H9 (cell line): ENCODE results near the gene TMTC3. TPM values are rescaled to one million over a fixed set of nuclear protein-coding genes. Genes with fewer than 3 reads are reported as not detected.

Experiments used
- DNase-seq: peaks from one replicate; pipeline ENCODE4 v3.0.0-alpha.2; 2017
- H2AFZ ChIP-seq: one replicate; pipeline ENCODE4 v1.6.1; 2013; ENCODE audit warnings: mild to moderate bottlenecking, low read length, control low read depth, moderate library complexity
- H2AK5ac ChIP-seq: 2 replicates; pipeline ENCODE4 v1.6.1; 2013; ENCODE audit warnings: low read length, control low read depth, mixed read lengths; ENCODE audit not compliant: insufficient read length
- H2BK120ac ChIP-seq: one replicate; pipeline ENCODE4 v1.6.1; 2013; ENCODE audit warnings: low read depth, mild to moderate bottlenecking, low read length, control low read depth, inconsistent platforms; ENCODE audit not compliant: poor library complexity, severe bottlenecking
- H2BK12ac ChIP-seq: 2 replicates; pipeline ENCODE4 v1.6.1; 2013; ENCODE audit warnings: low read length, control low read depth, mixed read lengths, low read depth; ENCODE audit not compliant: insufficient read length
- H2BK15ac ChIP-seq: 2 replicates; pipeline ENCODE4 v1.6.1; 2013; ENCODE audit warnings: low read depth, low read length, control low read depth
- H2BK20ac ChIP-seq: one replicate; pipeline ENCODE4 v1.6.1; 2013; ENCODE audit warnings: low read depth, mild to moderate bottlenecking, low read length, control low read depth, inconsistent platforms; ENCODE audit not compliant: poor library complexity, severe bottlenecking
- H2BK5ac ChIP-seq: 2 replicates; pipeline ENCODE4 v1.6.1; 2013; ENCODE audit warnings: low read length, control low read depth, mixed read lengths; ENCODE audit not compliant: insufficient read length
- H3K14ac ChIP-seq: 2 replicates; pipeline ENCODE4 v1.6.1; 2013; ENCODE audit warnings: low read length, control low read depth; ENCODE audit not compliant: insufficient read depth
- H3K18ac ChIP-seq: 2 replicates; pipeline ENCODE4 v1.6.1; 2013; ENCODE audit warnings: low read depth, mild to moderate bottlenecking, mixed read lengths, low read length, control low read depth; ENCODE audit not compliant: insufficient read length
- H3K23ac ChIP-seq: 2 replicates; pipeline ENCODE4 v1.6.1; 2013; ENCODE audit warnings: low read length, control low read depth, mixed read lengths, low read depth; ENCODE audit not compliant: insufficient read length
- H3K23me2 ChIP-seq: 2 replicates; pipeline ENCODE4 v1.6.1; 2013; ENCODE audit warnings: low read depth, mild to moderate bottlenecking, mixed read lengths, low read length, control low read depth; ENCODE audit not compliant: insufficient read length, poor library complexity, severe bottlenecking
- H3K27ac ChIP-seq: 2 replicates; pipeline ENCODE4 v1.5.1; 2013; ENCODE audit warnings: low read length, control low read depth, mixed read lengths, low read depth; ENCODE audit not compliant: insufficient read length
- H3K27me3 ChIP-seq: 2 replicates; pipeline ENCODE4 v1.6.1; 2013; ENCODE audit warnings: low read length, control low read depth, inconsistent platforms; ENCODE audit not compliant: insufficient read depth
- H3K4ac ChIP-seq: 2 replicates; pipeline ENCODE4 v1.6.1; 2013; ENCODE audit warnings: low read depth, mild to moderate bottlenecking, control low read depth, inconsistent platforms, low read length, moderate library complexity
- H3K4me1 ChIP-seq: 2 replicates; pipeline ENCODE4 v1.6.1; 2013; ENCODE audit warnings: low read length, control low read depth, inconsistent platforms; ENCODE audit not compliant: insufficient read depth
- H3K4me2 ChIP-seq: 2 replicates; pipeline ENCODE4 v1.6.1; 2013; ENCODE audit warnings: low read length, control low read depth, mixed read lengths; ENCODE audit not compliant: insufficient read length, insufficient read depth
- H3K56ac ChIP-seq: 2 replicates; pipeline ENCODE4 v1.6.1; 2013; ENCODE audit warnings: low read depth, mild to moderate bottlenecking, mixed read lengths, low read length, control low read depth; ENCODE audit not compliant: insufficient read length
- H3K79me1 ChIP-seq: 2 replicates; pipeline ENCODE4 v1.6.1; 2013; ENCODE audit warnings: low read depth, mild to moderate bottlenecking, moderate library complexity, low read length, control low read depth, inconsistent platforms; ENCODE audit not compliant: insufficient read depth, poor library complexity, severe bottlenecking
- H3K79me2 ChIP-seq: 2 replicates; pipeline ENCODE4 v1.6.1; 2013; ENCODE audit warnings: low read length, control low read depth, inconsistent platforms; ENCODE audit not compliant: insufficient read depth
- H3K9ac ChIP-seq: 2 replicates; pipeline ENCODE4 v1.6.1; 2013; ENCODE audit warnings: low read length, control low read depth, mixed read lengths; ENCODE audit not compliant: insufficient read length; ENCODE audit errors: extremely low read depth
- H3K9me3 ChIP-seq: one replicate; pipeline ENCODE4 v1.6.1; 2013; ENCODE audit warnings: low read depth, low read length, inconsistent platforms; ENCODE audit not compliant: control insufficient read depth
- H3T11ph ChIP-seq: one replicate; pipeline ENCODE4 v1.6.1; 2013; ENCODE audit warnings: mild to moderate bottlenecking, low read length, control low read depth, inconsistent platforms
- H4K20me1 ChIP-seq: one replicate; pipeline ENCODE4 v1.6.1; 2013; ENCODE audit not compliant: control insufficient read depth, insufficient read length, insufficient read depth
- H4K5ac ChIP-seq: 2 replicates; pipeline ENCODE4 v1.6.1; 2013; ENCODE audit warnings: low read depth, mild to moderate bottlenecking, mixed read lengths, low read length, control low read depth; ENCODE audit not compliant: insufficient read length
- H4K8ac ChIP-seq: replicated peaks from 2 replicates; pipeline ENCODE4 v1.6.1; 2013; ENCODE audit warnings: low read length, control low read depth, mixed read lengths, low read depth; ENCODE audit not compliant: insufficient read length
- H4K91ac ChIP-seq: 2 replicates; pipeline ENCODE4 v1.6.1; 2013; ENCODE audit warnings: low read depth, mild to moderate bottlenecking, moderate library complexity, mixed read lengths, low read length, control low read depth; ENCODE audit not compliant: insufficient read length
- H3K27ac Mint-ChIP-seq, 3 experiments: 2 replicates in 2 of 3; 3 replicates in 1 of 3; pipeline ENCODE4 v1.8.0; 2020 to 2021; ENCODE audit warnings: mixed read lengths in 3 of 3, mild to moderate bottlenecking in 1 of 3, moderate library complexity in 1 of 3
- H3K27me3 Mint-ChIP-seq: 2 replicates; pipeline ENCODE4 v1.8.0; 2021; ENCODE audit warnings: low read depth, mild to moderate bottlenecking, moderate library complexity, mixed read lengths
- H3K36me3 Mint-ChIP-seq, 3 experiments: 2 replicates in 2 of 3; 3 replicates in 1 of 3; pipeline ENCODE4 v1.8.0; 2020 to 2021; ENCODE audit warnings: low read depth in 3 of 3, mixed read lengths in 3 of 3; ENCODE audit not compliant: insufficient read depth in 1 of 3
- H3K4me1 Mint-ChIP-seq, 2 experiments: 2 replicates each; pipeline ENCODE4 v1.8.0; 2020; ENCODE audit warnings: mixed read lengths in 2 of 2
- H3K4me3 Mint-ChIP-seq, 2 experiments: 2 replicates in 1 of 2; 3 replicates in 1 of 2; pipeline ENCODE4 v1.8.0; 2020 to 2021; ENCODE audit warnings: mild to moderate bottlenecking in 2 of 2, mixed read lengths in 2 of 2, moderate library complexity in 1 of 2
- H3K9me3 Mint-ChIP-seq, 2 experiments: 2 replicates in 1 of 2; 3 replicates in 1 of 2; pipeline ENCODE4 v1.8.0; 2020; ENCODE audit warnings: mild to moderate bottlenecking in 2 of 2, mixed read lengths in 2 of 2, moderate library complexity in 1 of 2
- CTCF ChIP-seq: fragments of 200-600 bp; sonication (generic); conservative IDR thresholded peaks from 3 replicates; pipeline ENCODE4 v1.8.0; 2021; ENCODE audit warnings: antibody characterized with exemption, mild to moderate bottlenecking
- WGBS: extraction: QIAGEN DNeasy Blood & Tissue Kit; methylation state at CpG from one replicate; pipeline ENCODE4 v1.1.7; 2013; ENCODE audit warnings: missing lambda C conversion rate, low lambda C conversion rate, mixed read lengths; ENCODE audit not compliant: insufficient read length; ENCODE audit errors: extremely low coverage; 5-methylcytosine and 5-hydroxymethylcytosine counted together
- total RNA-seq: library from RNA; stranded (reverse); gene quantifications from 2 replicates; pipeline ENCODE4 v1.2.1, GENCODE V29; 2021

The TMTC3 gene
- total RNA-seq, 1 experiment from 2014 or later, result 37.7 TPM

GRCh38 chr12:88108021-88108420 lies 34.1 kb upstream of the TMTC3 start:
- Histone ChIP-seq H3K79me2 (no peaks in the 10 kb centered on the region), H3K14ac (no peak overlapping the region), H3K4me1 (no peaks in the 10 kb centered on the region), H3K27me3 (no peaks in the 10 kb centered on the region), H2BK12ac (no peak overlapping the region), H3T11ph (no peak overlapping the region), H3K4ac (no peak overlapping the region), H3K23ac (no peak overlapping the region), H3K4me2 (no peak overlapping the region), H4K20me1 (no peaks in the 10 kb centered on the region), H4K91ac (no peak overlapping the region), H3K18ac (no peak overlapping the region), H2BK5ac (no peak overlapping the region), H4K5ac (no peak overlapping the region), H3K56ac (no peak overlapping the region), H2BK20ac (no peak overlapping the region), H3K79me1 (no peaks in the 10 kb centered on the region), H2AK5ac (no peak overlapping the region), H3K9ac (no peak overlapping the region), H4K8ac (no peak overlapping the region), H2BK15ac (no peak overlapping the region), H3K23me2 (no peaks in the 10 kb centered on the region), H2BK120ac (no peak overlapping the region), H3K9me3 (no peaks in the 10 kb centered on the region), H2AFZ (no peak overlapping the region), H3K27ac (no peak overlapping the region)
- H3K9me3 Mint-ChIP-seq, result no peaks in the 10 kb centered on the region
- WGBS, result no CpG with 5 or more reads among the region's 2 CpGs
- H3K4me1 Mint-ChIP-seq, result no peaks in the 10 kb centered on the region
- TF ChIP-seq CTCF, result no peak
- peaks cover 2 to 4% (median 4%) of the 10 kb centered on the region in 3 experiments; a peak in 3 of 7 replicates for H3K36me3 Mint-ChIP-seq
- no peaks in the 10 kb centered on the region for H3K27me3 Mint-ChIP-seq
- H3K4me3 Mint-ChIP-seq, result no peak overlapping the region
- no peak for DNase-seq
- no peak overlapping the region for H3K27ac Mint-ChIP-seq
